GM18861 (cell line): ENCODE data around the gene CENATAC.
"Not testable (repeated sequence)": the region's sequence is repeated elsewhere in the genome, so short reads cannot be mapped to it uniquely, and the experiment has no call there.

Experiments used
- ATAC-seq: cut with Tn5 transposase; IDR thresholded peaks from one replicate; pipeline ENCODE4 v1.9.1; 2021; ENCODE audit not compliant: unreplicated experiment

CENATAC gene

GRCh38 chr11:119051440-119052162, 53.7 kb downstream of the CENATAC start:
- ATAC-seq = peak; percentile 46

GRCh38 chr11:119052163-119052814, 54.4 kb downstream of the CENATAC start:
- no peak for ATAC-seq

- ATAC-seq = no peak
Observed at GRCh38 chr11:119054418-119054817, 56.5 kb downstream of the CENATAC start.

GRCh38 chr11:119055901-119056300, 58.0 kb downstream of the CENATAC start:
- no peak for ATAC-seq

GRCh38 chr11:119056421-119056999, 58.6 kb downstream of the CENATAC start:
- no peak for ATAC-seq

- peak; percentile 83 for ATAC-seq
Observed at GRCh38 chr11:119057000-119057769, 59.2 kb downstream of the CENATAC start, which contains the start of gene HYOU1. TSS of gene HYOU1 (minus strand) at chr11:119057205. CDS start at chr11:119056160, 1,045 bp downstream.

- ATAC-seq = not testable (repeated sequence)
Observed at GRCh38 chr11:119059128-119059527, 61.2 kb downstream of the CENATAC start.

GRCh38 chr11:119061256-119061655, 63.3 kb downstream of the CENATAC start:
- ATAC-seq = no peak

- ATAC-seq = no peak
Observed at GRCh38 chr11:119062779-119063178, 64.8 kb downstream of the CENATAC start.

GRCh38 chr11:119065369-119065768, 67.4 kb downstream of the CENATAC start:
- ATAC-seq = no peak
